ENCODE measurements around the gene SEL1L2. TPM values are rescaled to one million over a fixed set of nuclear protein-coding genes. Genes with fewer than 3 reads are reported as not detected.

Gene SEL1L2
- total and polyA plus RNA-seq, 9 of the 15 experiments (the other 6 are each of a cell fraction or from before 2014, with no cell fraction given), result not detected

DNA sequence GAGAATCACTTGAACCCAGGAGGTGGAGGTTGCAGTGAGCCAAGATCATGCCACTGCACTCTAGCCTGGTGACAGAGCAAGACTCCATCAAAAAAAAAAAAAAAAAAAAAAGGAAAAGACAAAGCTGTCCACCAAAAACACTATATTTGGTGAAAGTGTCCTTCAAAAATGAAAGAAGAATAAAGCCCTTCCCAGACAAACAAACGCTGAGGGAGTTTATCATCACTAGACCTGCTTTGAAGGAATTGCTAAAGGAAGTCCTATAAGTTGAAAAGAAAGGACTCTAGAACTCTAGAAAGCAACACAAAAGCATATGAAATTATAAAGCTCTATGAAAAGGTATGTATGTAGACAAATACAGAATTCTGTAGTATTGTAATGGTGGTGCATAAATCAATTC lies 98.8 kb downstream of the SEL1L2 start:
- FAIRE-seq, result no peak
- Histone ChIP-seq H3K27me3 (ENCODE audit: control insufficient read depth in 2 of 2, insufficient read depth in 2 of 2, low read length in 2 of 2) (no peaks in the 10 kb centered on the region), H3K27ac (ENCODE audit: extremely low read depth, low read depth, low read length) (no peak overlapping the region), H4K20me1 (replicated peaks; ENCODE audit: control insufficient read depth, insufficient read depth, low read length) (no peaks in the 10 kb centered on the region), H3K9me3 (replicated peaks; ENCODE audit: control insufficient read depth, insufficient read depth, low read depth, low read length) (no peaks in the 10 kb centered on the region), H3K9me1 (ENCODE audit: control insufficient read depth, insufficient read depth, low read length) (no peaks in the 10 kb centered on the region), H3K79me2 (ENCODE audit: control insufficient read depth, insufficient read depth, low read length) (no peaks in the 10 kb centered on the region), H3K4me2 (ENCODE audit: insufficient read depth, low read length) (no peak overlapping the region), H3K4me3 (no peak overlapping the region), H2AFZ (ENCODE audit: low read depth, low read length) (no peak overlapping the region), H3K4me1 (replicated peaks in 1 of 2; ENCODE audit: control insufficient read depth in 2 of 2, insufficient read depth in 2 of 2, low read length in 2 of 2) (no peaks in the 10 kb centered on the region), H3K36me3 (ENCODE audit: control insufficient read depth, insufficient read depth, low read length) (no peaks in the 10 kb centered on the region), H3K9ac (ENCODE audit: insufficient read depth in 1 of 2, low read depth in 2 of 2, low read length in 2 of 2) (no peak overlapping the region)
- DNase-seq (ENCODE audit: extremely low read depth in 1 of 4, low spot score in 3 of 4), result no peak
- in situ Hi-C loops (cut with MboI), result no loop called here
- POLR2A ChIA-PET, result no interaction called here
- CTCF ChIA-PET (ENCODE audit: low intra/inter-chr PET ratio), result no interaction called here
- no TSS peak for BruUV-seq (replicated peaks)
- intact Hi-C loops (cut with micrococcal nuclease), result no loop called here
- TF ChIP-seq, protein P1, sequence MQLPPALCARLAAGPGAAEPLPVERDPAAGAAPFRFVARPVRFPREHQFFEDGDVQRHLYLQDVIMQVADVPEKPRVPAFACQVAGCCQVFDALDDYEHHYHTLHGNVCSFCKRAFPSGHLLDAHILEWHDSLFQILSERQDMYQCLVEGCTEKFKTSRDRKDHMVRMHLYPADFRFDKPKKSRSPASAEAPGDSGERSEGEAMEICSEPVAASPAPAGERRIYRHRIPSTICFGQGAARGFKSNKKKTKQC (CRISPR knock-in tag; IDR thresholded peaks at IDR 0.05), result no peak
- TF ChIP-seq, protein P2, sequence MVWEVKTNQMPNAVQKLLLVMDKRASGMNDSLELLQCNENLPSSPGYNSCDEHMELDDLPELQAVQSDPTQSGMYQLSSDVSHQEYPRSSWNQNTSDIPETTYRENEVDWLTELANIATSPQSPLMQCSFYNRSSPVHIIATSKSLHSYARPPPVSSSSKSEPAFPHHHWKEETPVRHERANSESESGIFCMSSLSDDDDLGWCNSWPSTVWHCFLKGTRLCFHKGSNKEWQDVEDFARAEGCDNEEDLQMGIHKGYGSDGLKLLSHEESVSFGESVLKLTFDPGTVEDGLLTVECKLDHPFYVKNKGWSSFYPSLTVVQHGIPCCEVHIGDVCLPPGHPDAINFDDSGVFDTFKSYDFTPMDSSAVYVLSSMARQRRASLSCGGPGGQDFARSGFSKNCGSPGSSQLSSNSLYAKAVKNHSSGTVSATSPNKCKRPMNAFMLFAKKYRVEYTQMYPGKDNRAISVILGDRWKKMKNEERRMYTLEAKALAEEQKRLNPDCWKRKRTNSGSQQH (CRISPR knock-in tag; IDR thresholded peaks at IDR 0.05), result no peak
- TF ChIP-seq BRCA1 (IDR thresholded peaks at IDR 0.05) (no peak), BRCA1 (CRISPR knock-in tag; IDR thresholded peaks at IDR 0.05) (no peak), MYBL2 (IDR thresholded peaks at IDR 0.05; ENCODE audit: low read depth) (no peak), MYBL2 (CRISPR knock-in tag; IDR thresholded peaks at IDR 0.05; ENCODE audit: borderline replicate concordance) (no peak), ETV1 (tag; conservative IDR thresholded peaks at IDR 0.05; ENCODE audit: low read depth) (no peak), GTF2E2 (tag; IDR thresholded peaks at IDR 0.05) (no peak)
- TF ChIP-seq, protein P3, sequence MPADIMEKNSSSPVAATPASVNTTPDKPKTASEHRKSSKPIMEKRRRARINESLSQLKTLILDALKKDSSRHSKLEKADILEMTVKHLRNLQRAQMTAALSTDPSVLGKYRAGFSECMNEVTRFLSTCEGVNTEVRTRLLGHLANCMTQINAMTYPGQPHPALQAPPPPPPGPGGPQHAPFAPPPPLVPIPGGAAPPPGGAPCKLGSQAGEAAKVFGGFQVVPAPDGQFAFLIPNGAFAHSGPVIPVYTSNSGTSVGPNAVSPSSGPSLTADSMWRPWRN (IDR thresholded peaks at IDR 0.05; ENCODE audit: low read depth), result no peak
- TF ChIP-seq, protein P4, sequence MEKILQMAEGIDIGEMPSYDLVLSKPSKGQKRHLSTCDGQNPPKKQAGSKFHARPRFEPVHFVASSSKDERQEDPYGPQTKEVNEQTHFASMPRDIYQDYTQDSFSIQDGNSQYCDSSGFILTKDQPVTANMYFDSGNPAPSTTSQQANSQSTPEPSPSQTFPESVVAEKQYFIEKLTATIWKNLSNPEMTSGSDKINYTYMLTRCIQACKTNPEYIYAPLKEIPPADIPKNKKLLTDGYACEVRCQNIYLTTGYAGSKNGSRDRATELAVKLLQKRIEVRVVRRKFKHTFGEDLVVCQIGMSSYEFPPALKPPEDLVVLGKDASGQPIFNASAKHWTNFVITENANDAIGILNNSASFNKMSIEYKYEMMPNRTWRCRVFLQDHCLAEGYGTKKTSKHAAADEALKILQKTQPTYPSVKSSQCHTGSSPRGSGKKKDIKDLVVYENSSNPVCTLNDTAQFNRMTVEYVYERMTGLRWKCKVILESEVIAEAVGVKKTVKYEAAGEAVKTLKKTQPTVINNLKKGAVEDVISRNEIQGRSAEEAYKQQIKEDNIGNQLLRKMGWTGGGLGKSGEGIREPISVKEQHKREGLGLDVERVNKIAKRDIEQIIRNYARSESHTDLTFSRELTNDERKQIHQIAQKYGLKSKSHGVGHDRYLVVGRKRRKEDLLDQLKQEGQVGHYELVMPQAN (IDR thresholded peaks at IDR 0.05; ENCODE audit: borderline replicate concordance), result no peak
- 0% methylated on average over 1 of the region's 1 CpG for WGBS (ENCODE audit: insufficient coverage, low coverage, missing lambda C conversion rate)
- no peak for ATAC-seq

All from K562 (cell line).